ENCODE data around the gene MFSD1.
A peak's percentile ranks its signal among the peaks of the same experiment; 100 is the strongest.

The MFSD1 gene

GRCh38 chr3:158820521-158820920 lies 18.7 kb downstream of the MFSD1 start:
- DNase-seq: peak; percentile 52

- DNase-seq: no peak
Measured at GRCh38 chr3:158821847-158822246, 20.0 kb downstream of the MFSD1 start.

GRCh38 chr3:158823426-158823825 lies 21.6 kb downstream of the MFSD1 start:
- DNase-seq: no peak

- no peak for DNase-seq
Measured at GRCh38 chr3:158827773-158828172, 25.9 kb downstream of the MFSD1 start.

GRCh38 chr3:158830391-158830790 lies 28.5 kb downstream of the MFSD1 start:
- DNase-seq: no peak

- no peak for DNase-seq
Measured at GRCh38 chr3:158831861-158832260, 30.0 kb downstream of the MFSD1 start.

- DNase-seq: no peak
Measured at GRCh38 chr3:158835631-158836030, 33.8 kb downstream of the MFSD1 start.

GRCh38 chr3:158836312-158836711 lies 34.5 kb downstream of the MFSD1 start:
- DNase-seq: no peak

GRCh38 chr3:158837240-158837639 lies 35.4 kb downstream of the MFSD1 start:
- no peak for DNase-seq

GRCh38 chr3:158839966-158840365 lies 38.1 kb downstream of the MFSD1 start:
- no peak for DNase-seq

- DNase-seq: no peak
Measured at GRCh38 chr3:158841387-158841786, 39.5 kb downstream of the MFSD1 start.

- no peak for DNase-seq
Measured at GRCh38 chr3:158842976-158843375, 41.1 kb downstream of the MFSD1 start.

- DNase-seq: peak; percentile 10
Measured at GRCh38 chr3:158845765-158846350, 44.0 kb downstream of the MFSD1 start.

- peak; percentile 37 for DNase-seq
Measured at GRCh38 chr3:158846803-158847451, 45.1 kb downstream of the MFSD1 start.

- no peak for DNase-seq
Measured at GRCh38 chr3:158847452-158847821, 45.6 kb downstream of the MFSD1 start.

GRCh38 chr3:158847885-158848284 lies 46.0 kb downstream of the MFSD1 start:
- DNase-seq: no peak

GRCh38 chr3:158849757-158850156 lies 47.9 kb downstream of the MFSD1 start:
- no peak for DNase-seq

- DNase-seq: no peak
Measured at GRCh38 chr3:158859362-158859761, 57.5 kb downstream of the MFSD1 start.

- DNase-seq: no peak
Measured at GRCh38 chr3:158863247-158863646, 61.4 kb downstream of the MFSD1 start.

GRCh38 chr3:158864492-158864891 lies 62.6 kb downstream of the MFSD1 start:
- DNase-seq: no peak

GRCh38 chr3:158875700-158876099 lies 73.8 kb downstream of the MFSD1 start:
- DNase-seq: no peak

All from suppressor macrophage treated with lipopolysaccharide for 4 hours (primary cell).